SH-SY5Y (cell line): ENCODE results near the gene SLC49A3.

Source experiments
- GATA2 ChIP-seq: IDR thresholded peaks from 2 replicates; pipeline ENCODE4 v1.6.1; 2011; ENCODE audit warnings: mild to moderate bottlenecking, low read depth, low read length
- GATA3 ChIP-seq: IDR thresholded peaks from 2 replicates; pipeline ENCODE4 v1.6.1; 2011; ENCODE audit warnings: low read depth, mild to moderate bottlenecking, low read length, moderate library complexity

Gene SLC49A3

GRCh38 chr4:680551-680927 is 8.4 kb downstream of the SLC49A3 start:
- no peak for TF ChIP-seq GATA3
- no peak for TF ChIP-seq GATA2

GRCh38 chr4:680091-680490 is 8.9 kb downstream of the SLC49A3 start:
- TF ChIP-seq GATA2 (no peak), GATA3 (no peak)

DNA sequence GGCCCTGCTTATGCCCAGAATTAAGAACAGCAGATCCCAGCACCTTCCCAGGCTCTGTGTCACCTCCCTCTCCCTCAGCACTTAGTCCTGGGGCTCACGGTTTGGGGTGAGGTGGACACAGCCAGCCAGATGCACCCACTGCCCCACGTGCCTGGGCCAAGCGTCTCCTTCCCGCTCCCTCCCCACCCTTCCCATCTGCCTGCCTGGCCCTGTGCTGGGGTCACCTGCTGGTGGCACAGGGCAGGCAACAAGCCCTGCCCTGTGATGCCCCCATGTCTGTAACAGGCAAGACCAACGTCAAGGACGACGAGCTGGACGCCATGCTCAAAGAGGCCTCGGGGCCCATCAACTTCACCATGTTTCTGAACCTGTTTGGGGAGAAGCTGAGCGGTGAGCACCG is 9.3 kb downstream of the SLC49A3 start:
- no peak for TF ChIP-seq GATA2
- TF ChIP-seq GATA3: no peak

DNA sequence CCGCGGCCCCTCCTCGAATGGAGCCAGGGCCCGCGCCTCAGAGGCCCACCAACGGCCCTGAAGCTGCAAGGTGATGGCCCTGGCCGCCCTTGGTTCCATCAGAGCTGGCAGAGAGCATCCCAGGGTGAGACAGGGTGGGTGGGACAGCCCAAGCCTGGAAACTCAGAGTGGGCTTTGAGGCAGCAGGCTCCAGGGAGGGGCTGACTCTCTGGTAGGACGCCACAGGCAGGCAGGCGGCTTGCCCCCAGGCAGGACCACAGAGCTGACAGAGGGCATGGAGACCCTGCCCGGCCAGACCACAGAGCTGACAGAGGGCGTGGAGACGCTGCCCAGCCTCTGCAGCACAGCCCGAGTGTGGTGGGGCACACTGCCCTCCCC is 9.9 kb downstream of the SLC49A3 start:
- TF ChIP-seq GATA3 (no peak), GATA2 (no peak)

- no peak for TF ChIP-seq GATA2
- no peak for TF ChIP-seq GATA3
Measured at GRCh38 chr4:678331-679103, 10.4 kb downstream of the SLC49A3 start.

GRCh38 chr4:677431-678293 is 11.3 kb downstream of the SLC49A3 start:
- TF ChIP-seq GATA2 (no peak), GATA3 (no peak)

DNA sequence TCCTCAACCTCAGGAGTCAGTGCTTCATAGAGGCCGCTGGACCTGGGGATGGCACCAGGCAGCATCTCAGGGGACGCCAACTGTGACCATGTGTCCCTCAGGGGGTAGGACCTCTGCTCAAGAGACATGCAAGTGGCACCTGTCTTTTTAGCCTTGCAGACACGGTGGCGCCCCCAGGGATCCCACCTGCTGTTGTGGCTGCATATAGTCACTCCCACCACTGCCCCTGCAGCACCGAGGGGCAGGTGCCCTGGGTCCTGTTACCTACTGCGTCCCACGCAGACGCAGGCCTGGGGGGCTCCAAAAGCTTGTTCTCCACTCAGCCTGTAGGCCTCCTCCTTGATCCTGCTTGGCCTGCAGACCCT is 12.1 kb downstream of the SLC49A3 start:
- TF ChIP-seq GATA3: no peak
- no peak for TF ChIP-seq GATA2

- no peak for TF ChIP-seq GATA3
- no peak for TF ChIP-seq GATA2
Measured at GRCh38 chr4:675980-676870, 12.7 kb downstream of the SLC49A3 start.

DNA sequence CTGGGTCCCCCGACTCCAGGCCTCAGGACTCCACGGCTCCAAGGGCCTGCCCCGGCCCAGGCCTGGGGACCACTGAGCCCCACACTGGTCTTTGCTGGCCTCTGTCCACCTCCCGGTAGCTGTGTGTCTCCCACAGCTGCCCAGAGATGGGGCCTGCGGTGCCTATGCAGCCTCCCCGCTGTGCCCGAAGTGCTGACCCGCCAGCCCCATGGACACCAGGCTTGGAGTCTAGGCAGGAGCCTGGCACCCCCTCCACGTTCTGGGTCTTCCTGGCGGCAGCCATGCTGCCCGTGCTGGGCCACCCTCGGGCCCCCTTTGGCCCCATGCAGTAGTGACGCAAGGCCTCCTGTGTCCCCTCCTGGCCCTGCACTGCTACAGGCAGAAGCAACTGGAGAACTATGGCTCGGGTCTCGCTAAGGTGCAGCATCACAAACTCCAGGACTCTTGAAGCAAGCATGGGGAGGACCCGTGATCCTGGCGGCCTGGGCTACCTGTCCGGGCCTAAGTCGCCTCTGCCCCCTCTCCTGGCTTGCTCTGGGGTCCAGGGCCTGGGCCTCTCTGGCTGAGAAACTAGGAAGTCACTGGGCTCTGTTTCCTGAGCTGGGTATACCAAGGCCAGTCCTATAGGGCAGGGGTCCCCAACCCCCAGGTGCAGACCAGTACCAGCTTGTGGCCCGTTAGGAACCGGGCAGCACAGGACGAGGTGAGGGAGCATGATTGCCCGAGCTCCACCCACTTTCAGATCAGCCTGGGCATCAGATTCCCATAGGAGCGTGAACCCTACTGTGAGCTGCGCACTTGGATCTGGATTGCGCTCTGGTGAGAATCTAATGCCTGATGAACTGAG is 13.7 kb downstream of the SLC49A3 start:
- no peak for TF ChIP-seq GATA3
- TF ChIP-seq GATA2: no peak

GRCh38 chr4:674172-675035 is 14.5 kb downstream of the SLC49A3 start, which contains the start of the genes ATP5ME and MYL5:
TSS of gene ATP5ME (minus strand) at chr4:674276. CDS start at chr4:674247, 29 bp downstream.
TSS of gene MYL5 (plus strand) at chr4:674542. CDS start at chr4:678027, 3,485 bp downstream.
- TF ChIP-seq GATA2: no peak
- no peak for TF ChIP-seq GATA3

- no peak for TF ChIP-seq GATA2
Measured at GRCh38 chr4:673349-674091, 15.4 kb downstream of the SLC49A3 start.

GRCh38 chr4:671769-672168 is 17.2 kb downstream of the SLC49A3 start:
- no peak for TF ChIP-seq GATA3
- no peak for TF ChIP-seq GATA2

DNA sequence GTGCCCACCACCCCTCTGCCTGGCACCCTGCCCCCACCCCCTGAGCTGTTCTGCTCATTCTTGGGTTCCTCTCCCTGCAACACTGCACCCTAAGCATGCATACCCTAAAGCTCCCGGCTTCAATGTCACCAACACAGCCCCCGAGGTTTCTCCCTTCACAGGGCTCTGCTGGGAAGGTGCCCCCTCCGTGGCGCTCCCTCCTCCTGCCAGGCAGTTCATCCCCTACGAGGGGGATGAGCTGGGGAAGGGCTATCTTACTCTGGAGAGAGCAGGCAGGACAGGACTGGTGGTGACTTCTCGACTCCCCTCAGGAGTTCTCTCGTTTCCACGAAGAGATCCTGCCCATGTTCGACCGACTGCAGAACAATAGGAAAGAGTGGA is 21.4 kb downstream of the SLC49A3 start:
- TF ChIP-seq GATA2: no peak
- no peak for TF ChIP-seq GATA3
